GM19468 (cell line): ENCODE data around the gene STIMATE.

ENCODE experiments used
- ATAC-seq: cut with Tn5 transposase; IDR thresholded peaks from one replicate; pipeline ENCODE4 v1.9.1; 2021; ENCODE audit warnings: mild to moderate bottlenecking, moderate library complexity, moderate number of reproducible peaks; ENCODE audit not compliant: unreplicated experiment; ENCODE audit errors: extremely low read depth

The STIMATE gene

DNA sequence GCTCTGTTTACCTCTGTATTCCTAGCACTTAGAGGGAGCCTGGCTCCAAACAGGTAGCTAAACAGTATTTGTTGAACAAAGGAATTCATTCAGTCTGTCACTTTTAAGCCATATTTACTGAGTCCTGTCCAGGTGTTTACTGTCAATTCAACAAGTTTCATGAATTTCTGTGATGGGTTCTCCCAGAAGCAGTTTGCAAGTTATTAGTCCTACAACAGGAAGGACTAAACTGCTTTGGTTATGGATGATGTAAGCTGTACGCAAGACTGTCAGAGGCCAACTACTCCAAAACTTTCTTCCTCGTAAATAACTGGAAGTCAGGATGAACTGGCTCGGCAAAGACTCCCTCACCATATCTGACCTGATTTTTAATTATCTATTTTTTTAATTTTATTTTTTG is 25.1 kb downstream of the STIMATE start:
- no peak for ATAC-seq

DNA sequence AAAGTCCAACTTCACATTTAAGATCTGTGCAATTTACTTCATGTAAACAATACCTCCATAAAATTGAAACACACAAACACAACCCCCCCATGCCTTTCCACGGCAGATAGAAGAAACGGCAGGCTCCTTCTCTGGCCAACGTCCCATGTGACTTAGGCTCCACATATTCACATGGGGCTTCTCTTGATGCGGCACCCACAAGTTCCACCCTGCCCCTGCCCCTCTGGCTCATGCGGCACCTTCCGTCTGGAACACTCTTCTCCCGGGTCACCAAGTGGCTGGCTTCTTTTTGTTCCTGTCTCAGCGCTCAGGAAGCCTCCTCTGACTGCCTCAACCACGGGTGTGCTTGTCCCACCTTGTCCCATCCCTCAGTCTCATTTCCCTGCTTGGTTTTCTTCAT is 25.6 kb downstream of the STIMATE start:
- ATAC-seq: no peak

DNA sequence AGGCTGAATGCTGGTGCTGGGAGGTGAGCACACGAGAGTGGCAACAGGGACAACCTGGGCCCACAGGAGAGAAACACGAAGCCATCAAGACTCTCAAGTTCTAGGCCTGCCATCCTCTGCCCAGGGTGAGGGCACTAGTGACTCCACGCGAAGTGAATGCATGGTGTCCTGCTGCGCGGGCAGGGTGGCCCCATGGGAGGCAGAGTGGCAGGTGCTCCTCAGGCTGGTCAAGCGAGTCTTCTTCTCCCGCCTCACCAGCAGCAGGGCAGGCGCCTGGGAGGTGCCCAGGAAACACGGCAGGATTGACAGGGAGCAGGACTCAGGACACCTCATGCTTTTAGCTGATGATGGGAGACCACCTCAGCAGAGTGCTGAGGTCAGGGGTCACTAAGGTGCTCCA is 26.9 kb downstream of the STIMATE start:
- no peak for ATAC-seq

DNA sequence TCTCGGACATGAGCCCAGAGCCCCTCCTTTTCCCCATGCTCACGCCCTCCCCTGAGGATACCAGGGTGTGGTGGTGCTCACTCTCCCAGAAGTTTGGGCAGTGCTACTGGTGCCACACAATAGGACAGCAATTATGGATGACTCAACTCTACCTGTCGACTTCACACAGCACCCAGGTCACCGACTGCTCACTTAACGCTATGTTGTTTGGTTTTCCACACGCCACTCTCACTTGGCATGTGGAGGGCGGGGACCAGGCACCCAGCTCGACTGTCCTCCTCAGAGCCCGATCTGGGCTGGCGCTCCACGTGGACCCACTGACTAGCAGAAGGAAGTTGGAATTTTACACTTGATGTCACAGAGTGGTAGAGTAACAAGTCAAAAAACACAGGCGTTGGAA is 30.9 kb downstream of the STIMATE start:
- ATAC-seq: no peak

DNA sequence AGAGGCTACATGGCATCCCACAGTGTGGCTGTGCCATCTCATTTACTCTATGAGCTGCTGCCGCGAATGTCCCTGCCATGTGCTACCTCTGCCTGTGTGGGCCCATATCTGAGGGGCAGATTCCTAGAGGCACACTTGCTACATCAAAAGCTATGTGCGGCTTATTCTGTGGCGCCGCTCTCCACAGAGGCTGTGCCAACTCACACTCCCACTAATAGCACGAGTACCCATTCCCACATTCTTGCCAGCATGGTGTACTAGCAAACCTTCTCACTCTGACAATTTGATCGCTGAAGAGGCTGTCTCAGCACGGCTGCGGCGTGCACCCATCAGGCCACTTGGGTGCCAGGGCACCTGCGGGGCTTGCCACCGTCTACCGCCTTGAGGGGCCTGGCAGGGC is 31.4 kb downstream of the STIMATE start:
- ATAC-seq: no peak

DNA sequence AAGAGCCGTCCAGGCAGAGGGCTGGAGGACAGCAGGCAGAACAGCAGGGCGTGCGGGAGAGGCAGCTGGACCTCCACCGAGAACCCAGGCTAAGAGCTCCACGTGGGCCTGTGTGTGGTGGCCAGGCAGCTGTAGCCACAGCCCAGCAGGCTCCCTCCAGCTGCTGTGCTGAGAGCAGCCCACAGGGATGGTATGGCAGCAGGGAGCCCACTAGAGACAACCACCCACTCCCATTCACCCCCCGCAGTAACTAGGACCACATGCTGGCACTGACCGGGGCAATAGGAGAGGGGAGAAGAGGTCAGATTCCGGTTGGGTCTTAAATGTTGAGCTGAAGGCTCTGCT is 37.0 kb downstream of the STIMATE start:
- ATAC-seq: no peak

DNA sequence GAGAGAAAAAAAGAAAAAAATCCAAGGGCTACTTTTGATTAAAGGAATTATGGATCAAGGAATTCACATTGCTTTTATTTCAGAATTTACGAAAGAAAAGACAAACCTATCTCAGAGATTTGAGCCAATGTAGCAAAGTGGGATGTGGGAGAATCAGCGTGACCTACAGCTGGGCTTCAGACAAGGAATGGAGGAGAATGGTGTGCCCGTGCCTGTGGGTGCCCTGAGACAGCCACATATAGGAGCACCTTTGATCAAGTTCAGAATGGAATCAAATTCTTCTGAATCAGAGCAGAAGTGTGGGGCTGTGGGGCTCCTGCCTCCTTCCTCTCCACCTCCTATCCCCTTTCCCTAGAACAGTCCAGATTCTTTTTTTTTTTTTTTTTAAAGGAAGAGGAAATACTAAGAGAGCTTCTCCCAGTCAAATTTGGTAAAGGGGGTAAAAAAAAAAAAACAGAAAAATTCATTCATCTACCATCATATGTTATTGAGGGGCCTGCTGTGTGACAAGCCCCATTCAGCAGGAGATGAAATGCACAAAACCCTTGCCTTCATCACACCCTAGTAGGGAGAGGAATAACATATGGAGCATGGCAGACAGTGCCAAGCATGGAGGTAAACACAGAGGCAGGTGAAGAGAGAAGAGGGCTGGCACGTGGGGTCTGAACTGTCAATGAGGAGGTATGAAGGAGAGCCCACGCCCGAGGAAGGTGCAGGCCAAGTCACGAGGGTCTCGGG is 37.5 kb downstream of the STIMATE start:
- ATAC-seq: no peak

DNA sequence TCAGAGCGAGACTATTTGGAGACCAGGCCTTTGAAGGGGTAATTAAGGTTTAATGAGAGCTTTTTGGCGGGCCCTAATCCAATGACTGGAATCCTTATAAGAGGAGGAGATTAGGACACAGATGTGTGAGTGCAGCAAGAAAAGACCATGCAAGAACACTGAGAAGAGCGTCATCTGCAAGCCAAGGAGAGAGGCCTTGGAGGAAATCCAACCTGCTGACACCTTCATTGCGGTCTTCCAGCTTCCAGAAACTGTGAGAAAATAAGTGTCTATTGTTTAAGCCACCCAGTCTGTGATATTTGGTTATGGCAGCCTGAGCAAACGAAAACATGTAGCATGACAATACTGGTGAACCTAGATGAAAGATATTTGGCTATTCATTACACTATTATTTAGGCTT is 39.5 kb downstream of the STIMATE start:
- ATAC-seq: no peak

DNA sequence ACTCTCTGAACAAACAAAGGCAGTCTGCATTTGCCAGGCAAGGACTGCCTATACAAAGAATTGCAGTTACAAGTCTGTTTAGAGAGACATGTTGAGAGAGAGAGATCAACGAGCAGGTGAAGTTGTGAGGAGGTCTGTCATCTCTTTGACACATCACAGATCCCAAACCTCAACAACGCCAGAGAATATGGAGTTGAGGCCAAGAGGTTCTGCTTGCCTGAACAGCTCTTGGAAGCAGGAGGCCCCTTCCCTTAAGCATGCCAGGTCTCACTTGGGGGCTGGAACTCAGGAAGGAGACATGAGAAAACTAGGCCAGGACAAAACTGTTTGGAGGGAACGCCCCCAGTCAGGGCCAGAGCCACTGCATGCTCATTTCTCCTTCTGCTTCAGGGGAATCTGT is 40.2 kb downstream of the STIMATE start:
- ATAC-seq: no peak

DNA sequence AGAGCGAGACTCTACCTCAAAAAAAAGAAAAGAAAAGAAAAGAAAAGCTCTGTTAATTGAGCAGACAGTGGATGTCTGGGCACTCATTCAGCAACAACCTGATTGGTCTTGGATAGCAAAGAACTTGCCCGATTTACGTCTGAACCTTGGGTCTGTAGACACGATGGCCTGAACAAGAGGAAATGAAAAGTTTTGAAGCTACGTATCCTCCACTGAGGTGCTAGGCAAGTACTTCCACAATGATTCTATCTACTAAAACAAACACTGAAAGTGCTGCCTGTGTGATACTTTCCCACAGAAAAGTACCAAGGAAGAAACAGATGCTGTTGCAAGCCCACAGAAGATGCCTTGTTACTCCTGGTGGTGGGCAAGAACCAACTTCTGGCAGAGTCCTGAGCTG is 40.7 kb downstream of the STIMATE start:
- ATAC-seq: no peak

DNA sequence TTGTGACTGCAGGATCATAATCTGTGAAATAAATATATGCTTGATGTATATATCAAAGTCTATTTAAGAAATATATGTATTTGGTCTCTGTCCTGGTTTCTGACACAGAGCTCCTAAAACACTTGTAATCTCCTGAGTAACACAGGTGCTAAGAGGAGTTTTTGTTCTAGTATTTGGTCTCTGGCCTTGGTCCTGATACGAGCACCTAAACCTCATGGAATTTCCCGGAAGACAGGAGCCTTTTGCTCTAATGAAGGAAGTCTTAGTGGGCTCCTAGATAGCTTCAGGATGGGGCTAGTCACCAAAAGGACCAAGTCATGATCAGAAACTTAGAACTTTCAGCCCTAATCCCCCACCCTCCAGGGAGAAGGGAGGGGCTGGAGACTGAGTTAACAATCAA is 43.3 kb downstream of the STIMATE start:
- no peak for ATAC-seq

DNA sequence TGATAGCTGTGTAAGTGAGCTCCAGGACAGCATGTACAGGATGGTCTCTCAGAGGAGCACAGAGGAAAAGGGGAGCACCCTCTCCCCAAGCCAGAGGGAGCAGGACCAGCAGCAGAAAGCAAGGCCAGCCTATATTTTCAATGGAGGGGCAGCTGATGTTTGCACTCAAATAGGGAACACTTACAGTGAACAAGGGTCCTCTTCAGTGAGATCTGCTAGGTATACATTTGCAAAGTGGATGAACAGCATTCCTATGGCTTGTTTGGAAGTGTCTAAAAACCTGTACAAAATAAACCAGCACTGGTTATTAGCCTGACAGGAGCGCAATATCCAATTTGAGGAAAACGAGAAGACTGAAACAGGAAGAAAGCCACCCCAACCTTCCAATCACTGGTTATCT is 44.9 kb downstream of the STIMATE start:
- no peak for ATAC-seq

DNA sequence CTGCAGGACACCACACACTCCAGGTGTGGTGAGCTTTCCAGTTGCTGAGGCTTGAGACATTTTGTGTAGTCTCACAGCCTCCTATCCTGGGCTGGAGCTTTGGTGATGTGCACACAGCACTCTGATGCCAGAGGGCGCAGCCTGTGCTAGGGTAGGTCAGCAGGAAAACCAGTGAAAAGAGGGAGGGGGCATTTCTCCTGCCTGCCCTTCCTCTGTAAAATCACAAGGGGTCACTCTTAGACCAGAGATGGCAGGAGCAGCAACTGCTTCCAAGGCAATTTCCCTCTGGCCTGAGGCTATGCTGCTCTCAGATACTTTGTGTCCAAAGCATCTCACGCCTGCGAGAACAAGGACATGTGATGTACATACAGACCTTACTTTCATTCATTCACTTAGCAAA is 46.0 kb downstream of the STIMATE start:
- ATAC-seq: no peak

DNA sequence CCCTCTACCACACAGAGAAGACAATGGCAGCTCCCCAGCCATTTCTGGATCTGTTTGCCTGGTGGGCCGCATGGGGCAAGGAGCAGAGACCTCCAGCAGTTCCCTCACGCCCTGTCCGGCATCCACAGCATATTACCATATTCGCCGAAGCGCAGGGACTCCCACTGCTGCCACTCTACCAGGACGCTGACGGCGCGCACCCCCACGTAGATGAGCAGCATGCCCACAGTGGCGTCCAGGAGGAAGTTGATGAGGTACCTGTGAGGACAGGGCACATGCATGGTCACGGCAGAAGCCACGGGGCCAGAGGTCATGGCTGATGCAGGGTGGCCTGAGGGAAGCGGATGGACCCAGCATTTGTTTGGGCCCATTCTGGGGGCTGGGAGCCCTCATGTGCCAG is 47.7 kb downstream of the STIMATE start:
- ATAC-seq: no peak

DNA sequence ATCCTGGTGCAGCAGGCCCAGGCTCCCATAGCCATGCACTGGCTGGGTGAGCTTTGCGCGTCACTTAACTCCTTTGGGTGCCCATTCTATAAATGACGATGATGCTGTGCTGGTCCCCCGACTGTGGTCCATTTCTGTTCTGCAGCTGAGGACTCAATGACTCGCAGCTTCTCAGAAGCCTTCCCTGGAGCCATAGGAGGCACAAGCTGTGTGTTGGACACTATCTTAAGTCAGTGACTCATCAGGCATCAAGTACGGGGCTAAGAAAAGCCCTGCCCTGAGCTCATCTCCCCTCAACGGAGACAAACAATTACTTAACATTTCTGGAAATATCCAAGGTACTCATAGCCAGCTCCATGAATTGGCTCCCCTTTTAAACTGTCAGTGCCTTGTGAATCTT is 48.7 kb downstream of the STIMATE start:
- no peak for ATAC-seq

DNA sequence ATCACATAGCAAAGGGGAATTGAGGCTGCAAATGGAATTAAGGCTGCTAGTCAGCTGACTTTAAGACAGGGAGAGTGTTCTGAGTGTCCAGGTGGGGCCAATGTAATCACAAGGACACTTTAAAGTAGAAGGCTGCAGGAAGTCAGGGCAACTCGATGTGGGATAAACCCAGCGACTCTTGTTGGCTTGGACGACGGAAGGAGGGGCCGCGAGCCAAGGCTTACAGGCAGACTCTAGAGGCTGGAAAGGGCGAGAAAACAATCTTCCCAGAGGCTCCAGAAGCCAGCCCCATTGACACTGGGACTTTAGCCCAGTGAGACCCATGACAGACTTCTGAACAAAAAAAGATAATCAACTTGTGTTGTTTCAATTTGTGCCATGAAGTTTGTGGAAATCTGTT is 49.6 kb downstream of the STIMATE start:
- ATAC-seq: no peak

DNA sequence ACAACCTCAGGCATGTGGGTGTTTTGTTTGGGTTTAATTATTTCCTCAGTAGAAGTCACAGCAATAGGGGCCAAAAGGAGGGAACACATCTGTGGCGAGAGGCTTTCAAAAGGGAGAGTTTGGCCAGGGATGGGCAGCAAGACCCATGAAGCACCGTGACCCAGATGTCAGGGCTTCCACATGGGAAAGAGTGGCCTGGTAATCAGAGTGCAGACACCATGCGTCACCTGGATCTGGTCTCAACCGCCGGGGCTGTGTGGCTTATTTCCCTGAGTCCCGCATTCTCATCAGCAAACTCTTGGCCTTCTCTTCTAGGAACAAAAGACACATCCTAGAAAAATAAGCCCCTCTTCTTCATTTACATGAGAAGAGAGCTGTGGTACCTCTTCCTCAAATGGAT is 50.1 kb downstream of the STIMATE start:
- ATAC-seq: no peak

DNA sequence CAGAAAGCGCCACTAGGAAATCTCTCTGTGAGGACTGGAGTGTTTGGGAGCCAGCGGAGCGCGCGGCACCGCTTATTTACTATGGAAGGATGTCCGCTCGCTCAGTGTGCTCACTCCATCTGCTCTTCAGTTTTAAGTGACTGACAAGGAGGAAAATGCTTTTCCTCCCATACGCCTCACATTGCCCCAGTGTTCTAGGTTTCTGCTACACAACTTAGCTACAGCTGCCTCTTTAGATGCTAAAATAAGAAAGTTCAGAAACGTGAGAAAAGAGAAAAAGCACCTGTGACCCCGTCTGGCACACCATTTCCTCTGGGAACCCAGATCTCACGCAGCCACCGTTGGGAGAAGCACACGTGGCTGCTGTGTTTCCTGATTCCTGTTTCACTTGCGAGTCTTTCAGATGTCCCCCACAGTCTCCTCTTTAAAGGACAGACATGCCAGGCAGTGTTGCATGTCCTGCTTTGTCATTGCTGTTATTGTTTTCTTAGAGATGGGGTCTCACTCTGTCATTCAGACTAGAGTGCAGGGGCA is 50.8 kb downstream of the STIMATE start:
- no peak for ATAC-seq

DNA sequence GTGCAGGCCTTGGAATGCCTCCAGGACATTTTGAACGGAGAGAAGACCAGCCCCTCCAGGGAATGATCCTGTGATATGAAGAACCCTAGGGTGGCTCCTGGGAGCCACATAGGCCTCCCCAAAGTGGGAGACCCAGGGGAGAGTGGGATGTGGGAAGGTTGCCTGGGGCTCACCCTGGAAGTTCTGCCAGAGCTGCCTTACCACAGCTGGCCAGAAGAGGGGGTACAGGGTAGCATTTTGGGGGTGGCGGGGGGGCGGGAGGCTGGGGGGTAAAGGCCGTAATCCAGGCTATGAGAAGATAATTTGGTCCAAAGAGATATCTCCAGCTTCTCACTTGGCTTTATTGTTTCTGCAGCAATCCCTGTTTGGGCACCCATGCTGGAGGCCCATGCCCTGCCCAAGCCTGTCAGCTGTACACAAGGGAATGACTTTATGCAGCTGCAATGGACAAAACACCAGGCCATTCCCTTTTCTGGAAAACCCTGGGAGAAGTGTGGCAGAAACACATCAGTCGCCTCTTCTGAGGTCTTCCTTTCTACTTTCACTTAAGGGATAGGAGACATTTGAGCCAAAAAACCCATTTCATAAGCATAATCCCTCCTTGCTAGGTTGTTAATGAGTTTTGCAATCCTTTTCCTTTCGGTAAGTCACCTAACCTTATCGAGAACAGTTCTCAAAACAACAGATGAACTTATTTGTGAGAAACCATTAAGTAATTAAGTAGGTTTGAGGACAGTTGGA is 51.5 kb downstream of the STIMATE start:
- ATAC-seq: no peak

DNA sequence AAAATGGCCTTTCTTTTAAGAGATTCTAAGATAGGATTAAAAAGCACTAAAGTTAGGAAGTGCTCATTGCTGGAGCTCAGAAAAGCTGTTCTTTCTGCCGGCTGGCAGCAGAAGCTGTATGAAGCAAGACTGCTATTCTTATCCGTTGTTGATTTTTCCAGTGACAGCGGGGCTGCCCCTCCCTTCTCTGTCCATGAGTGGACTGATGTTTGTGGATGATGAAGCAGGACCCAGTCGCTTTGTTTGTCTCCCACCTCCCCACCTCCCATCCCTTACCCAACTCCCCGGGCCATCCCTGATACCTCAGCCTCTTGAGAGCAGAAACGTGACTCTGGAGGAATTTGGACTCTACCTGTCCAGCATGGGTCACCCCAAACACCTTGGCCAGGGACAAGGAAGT is 52.2 kb downstream of the STIMATE start:
- no peak for ATAC-seq

DNA sequence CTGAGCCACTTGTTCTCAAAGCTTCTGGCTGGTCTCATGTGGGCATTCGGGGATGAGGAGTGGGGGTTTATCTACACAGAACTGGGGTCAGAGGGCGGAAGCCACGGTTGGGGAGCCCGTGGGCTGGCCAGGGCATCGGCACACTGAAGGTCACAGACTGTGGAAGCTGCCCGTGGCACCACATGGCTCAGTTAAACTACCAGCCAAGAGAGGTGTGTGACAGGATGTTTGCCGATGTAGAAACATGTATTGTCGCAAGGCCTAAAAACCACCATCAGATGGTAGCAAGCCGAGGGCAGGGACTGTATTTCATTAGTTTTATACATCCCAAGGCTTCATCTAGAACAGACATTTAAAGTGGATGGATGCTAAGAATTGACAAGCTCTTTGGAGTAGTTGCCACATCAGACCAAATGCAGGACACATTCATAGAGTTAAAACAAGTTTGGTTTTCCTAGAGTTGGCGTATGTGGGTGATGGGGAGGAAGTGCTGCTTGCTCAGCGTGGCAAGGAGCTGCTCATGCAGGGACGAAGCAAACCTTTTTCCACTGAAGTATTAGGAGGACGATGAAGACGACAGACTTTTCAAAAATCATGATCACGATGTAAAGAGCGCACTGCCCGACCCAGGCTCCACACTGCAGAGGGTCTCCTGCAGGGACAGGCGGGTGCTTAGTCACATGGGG is 52.9 kb downstream of the STIMATE start:
- ATAC-seq: no peak
